EL (cell line): ENCODE measurements around the gene HOXC10.

Experiments
- DNase-seq: peaks from one replicate; pipeline ENCODE4 v3.0.0-alpha.2; 2016

Gene HOXC10

GRCh38 chr12:54004063-54004840, 19.3 kb downstream of the HOXC10 start:
- DNase-seq = no peak

GRCh38 chr12:54004841-54005530, 20.0 kb downstream of the HOXC10 start:
- no peak for DNase-seq

- no peak for DNase-seq
Measured at GRCh38 chr12:54005531-54005852, 20.5 kb downstream of the HOXC10 start.

- DNase-seq = peak; percentile 80
Measured at GRCh38 chr12:54005853-54006558, 21.1 kb downstream of the HOXC10 start.

GRCh38 chr12:54006559-54007220, 21.7 kb downstream of the HOXC10 start:
- no peak for DNase-seq

- DNase-seq = no peak
Measured at GRCh38 chr12:54007538-54008259, 22.8 kb downstream of the HOXC10 start.

- no peak for DNase-seq
Measured at GRCh38 chr12:54008260-54008552, 23.3 kb downstream of the HOXC10 start.

GRCh38 chr12:54009171-54010052, 24.5 kb downstream of the HOXC10 start:
- DNase-seq = peak; percentile 49

- DNase-seq = no peak
Measured at GRCh38 chr12:54010053-54010971, 25.4 kb downstream of the HOXC10 start.

- no peak for DNase-seq
Measured at GRCh38 chr12:54010972-54011664, 26.2 kb downstream of the HOXC10 start.

- DNase-seq = no peak
Measured at GRCh38 chr12:54011665-54012532, 27.0 kb downstream of the HOXC10 start.

GRCh38 chr12:54012631-54013409, 27.9 kb downstream of the HOXC10 start:
- DNase-seq = no peak

- DNase-seq = no peak
Measured at GRCh38 chr12:54014377-54015017, 29.6 kb downstream of the HOXC10 start.

GRCh38 chr12:54015018-54015931, 30.3 kb downstream of the HOXC10 start:
- DNase-seq = no peak

- DNase-seq = no peak
Measured at GRCh38 chr12:54016051-54016450, 31.1 kb downstream of the HOXC10 start.

GRCh38 chr12:54016478-54016964, 31.6 kb downstream of the HOXC10 start:
- DNase-seq = peak; percentile 88
